ENCODE data around the gene FRMD4A.
"Not testable (repeated sequence)": the region's sequence is repeated elsewhere in the genome, so short reads cannot be mapped to it uniquely, and the experiment has no call there.

Gene FRMD4A

GRCh38 chr10:14135196-14135595, 195.5 kb downstream of the FRMD4A start:
- DNase-seq: not testable (repeated sequence)

GRCh38 chr10:14134275-14134674, 196.4 kb downstream of the FRMD4A start:
- DNase-seq: no peak

DNA sequence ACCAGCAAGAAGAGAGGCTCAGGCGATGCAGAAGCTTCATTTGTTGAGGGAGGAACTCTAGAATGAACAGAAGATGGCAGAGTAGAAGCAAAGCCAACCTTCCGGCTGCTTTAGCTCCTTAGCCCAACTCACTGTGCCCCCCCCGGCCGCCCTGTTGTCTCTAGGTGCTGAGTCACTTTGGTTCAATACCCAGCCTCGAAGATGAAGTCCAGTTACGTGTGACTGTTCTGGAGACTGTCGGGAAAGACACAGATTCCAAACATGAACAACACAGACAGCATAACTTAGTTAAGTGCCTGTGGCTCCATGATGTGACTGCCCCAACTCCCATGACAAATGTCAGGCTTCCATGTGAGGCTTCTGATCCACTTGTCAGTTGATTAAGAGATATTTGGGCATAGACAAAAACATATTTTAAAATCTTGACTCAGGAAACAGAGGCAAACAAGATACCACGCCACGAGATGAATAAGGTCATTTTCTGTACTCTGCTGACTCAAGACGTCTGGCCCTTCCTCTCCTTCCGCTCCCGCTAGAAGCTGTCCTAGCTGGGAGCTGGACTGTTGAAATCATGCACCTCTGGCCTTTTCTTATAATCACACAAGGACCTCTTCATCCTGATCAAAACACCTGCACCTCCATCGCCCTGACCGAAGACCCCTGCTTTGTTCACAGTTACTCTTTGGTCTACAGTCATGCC, 199.3 kb downstream of the FRMD4A start:
- DNase-seq: no peak

- DNase-seq: no peak
Measured at GRCh38 chr10:14129770-14130169, 201.0 kb downstream of the FRMD4A start.

GRCh38 chr10:14128519-14128918, 202.2 kb downstream of the FRMD4A start:
- no peak for DNase-seq

DNA sequence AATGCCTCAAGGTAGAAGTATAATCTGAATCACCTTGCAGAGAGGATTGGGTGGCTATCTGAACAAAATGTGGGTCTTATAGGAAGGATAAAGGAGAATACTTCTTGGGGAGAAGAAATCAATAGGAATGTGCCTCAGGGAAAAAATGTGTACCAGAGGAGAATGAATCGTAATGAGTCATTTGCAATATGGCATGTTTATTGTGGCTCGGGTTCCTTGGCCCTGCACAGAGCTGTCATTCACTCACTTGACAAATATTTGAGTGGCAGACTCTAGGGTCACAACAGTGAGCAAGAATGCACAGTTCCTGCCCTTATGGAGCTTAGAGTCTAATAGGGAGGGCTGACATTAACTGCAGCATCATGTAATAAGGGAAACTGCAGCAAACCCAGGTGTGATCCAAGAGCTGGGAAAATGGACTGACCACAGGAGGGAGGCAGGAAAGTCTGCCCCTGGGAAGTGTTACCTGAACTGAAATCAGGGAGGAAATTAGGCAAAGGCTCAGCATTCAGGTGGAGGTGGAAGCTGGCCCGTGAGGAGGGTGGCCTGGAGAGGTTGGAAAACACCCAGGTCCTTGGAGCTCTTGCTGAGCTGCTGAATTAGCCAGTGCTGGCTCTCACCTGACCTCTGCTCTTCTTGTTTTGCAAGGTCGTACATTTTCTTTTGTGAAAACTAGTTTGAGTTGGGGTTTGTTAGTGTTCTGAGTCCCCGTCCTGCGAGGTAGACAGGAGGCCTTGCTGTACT, 203.9 kb downstream of the FRMD4A start:
- DNase-seq: no peak

GRCh38 chr10:14125564-14125963, 205.2 kb downstream of the FRMD4A start:
- no peak for DNase-seq

DNA sequence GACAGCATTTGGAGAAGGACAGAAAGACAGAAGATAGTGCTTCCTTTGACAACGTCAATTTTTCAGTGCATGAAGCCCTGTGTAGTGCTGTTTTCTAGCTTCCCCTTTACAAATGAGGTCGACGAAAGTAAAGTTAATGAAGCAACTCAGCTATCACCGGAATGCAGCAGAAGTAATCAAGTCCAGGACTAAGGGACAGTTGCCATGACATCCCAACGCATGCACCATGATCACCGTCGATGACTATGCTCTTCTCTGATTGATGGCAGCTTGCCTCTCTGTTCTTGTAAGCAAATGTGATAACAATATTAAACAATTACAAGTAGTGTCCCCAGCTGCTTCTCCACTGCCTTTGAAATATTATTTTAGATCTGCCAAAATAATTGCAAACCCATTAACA, 205.8 kb downstream of the FRMD4A start:
- no peak for DNase-seq

DNA sequence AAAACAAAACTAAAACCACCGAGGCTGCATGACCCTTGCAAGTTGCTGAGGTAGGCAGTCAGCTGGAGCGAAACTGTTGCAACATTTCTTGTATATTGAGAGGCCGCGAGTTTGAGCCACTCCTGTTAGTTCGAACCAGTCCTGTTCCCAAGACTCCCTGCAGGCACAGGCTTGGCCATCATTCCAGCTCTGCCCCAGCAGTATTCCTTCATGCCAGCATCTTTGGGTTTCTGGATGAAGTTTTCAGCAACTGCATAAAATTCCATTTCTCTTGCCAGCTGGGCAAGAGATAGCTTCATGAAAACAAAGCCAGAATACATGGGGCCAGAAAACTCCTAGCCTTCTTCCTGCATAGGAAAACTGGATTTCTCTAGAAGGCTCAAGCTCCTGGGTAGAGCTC, 207.6 kb downstream of the FRMD4A start:
- DNase-seq: no peak

DNA sequence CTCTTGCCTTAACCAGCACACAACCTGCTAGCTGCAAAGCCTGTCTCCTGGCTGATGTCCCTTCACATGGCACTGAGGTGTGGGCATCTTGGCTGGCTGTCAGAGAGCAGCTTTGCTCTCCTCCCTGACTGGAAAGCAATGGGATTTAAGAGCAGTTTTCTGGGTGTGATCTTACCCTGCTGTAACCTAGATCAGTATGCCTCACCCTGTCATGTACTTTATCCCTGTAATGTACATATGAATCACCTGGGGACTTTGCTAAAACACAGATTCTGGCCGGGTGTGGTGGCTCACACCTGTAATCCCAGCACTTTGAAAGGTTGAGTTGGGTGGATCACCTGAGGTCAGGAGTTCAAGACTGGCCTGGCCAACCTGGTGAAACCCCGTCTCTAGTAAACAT, 209.9 kb downstream of the FRMD4A start:
- DNase-seq: no peak

GRCh38 chr10:14118953-14119352, 211.8 kb downstream of the FRMD4A start:
- no peak for DNase-seq

DNA sequence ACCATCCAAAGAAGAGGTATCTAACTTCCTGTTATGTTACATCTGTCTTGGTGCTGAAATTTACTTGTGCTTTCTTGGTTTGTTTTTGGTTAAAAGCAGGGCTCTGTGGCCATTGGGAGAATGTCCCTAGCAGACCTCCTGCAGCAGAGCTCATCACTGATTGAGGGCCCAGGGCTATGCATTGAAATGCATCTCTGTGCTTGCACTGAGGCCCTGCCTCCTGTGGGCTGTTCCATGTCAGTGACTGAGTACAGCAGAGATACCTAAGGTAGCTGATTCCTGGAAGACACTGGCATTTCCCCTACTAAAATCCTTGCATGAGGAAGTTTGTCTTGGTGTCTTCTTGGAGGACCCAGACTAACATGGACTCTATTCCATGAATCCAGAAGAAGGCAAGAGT, 213.9 kb downstream of the FRMD4A start:
- DNase-seq: no peak

DNA sequence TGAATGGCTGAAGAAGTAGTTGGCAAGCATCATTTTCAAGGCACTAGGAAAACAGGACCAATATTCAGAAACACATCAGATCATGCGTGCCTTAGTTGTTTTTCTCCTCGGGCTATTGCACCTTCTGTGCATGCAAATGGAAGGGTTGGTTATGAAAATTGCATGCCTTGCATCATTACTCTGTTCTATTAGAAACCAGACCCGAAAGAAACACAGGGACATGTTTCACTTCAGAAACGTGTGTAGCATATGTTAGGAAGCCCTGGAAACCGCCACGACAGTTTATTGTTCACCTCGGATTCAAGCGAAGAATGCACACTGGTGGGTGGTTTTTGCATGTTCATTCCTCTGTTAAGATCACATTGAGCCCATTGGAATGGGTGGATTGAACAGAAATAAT, 214.7 kb downstream of the FRMD4A start:
- no peak for DNase-seq

GRCh38 chr10:14114791-14115190, 215.9 kb downstream of the FRMD4A start:
- no peak for DNase-seq

- no peak for DNase-seq
Measured at GRCh38 chr10:14112056-14112455, 218.7 kb downstream of the FRMD4A start.

GRCh38 chr10:14111208-14111607, 219.5 kb downstream of the FRMD4A start:
- no peak for DNase-seq

DNA sequence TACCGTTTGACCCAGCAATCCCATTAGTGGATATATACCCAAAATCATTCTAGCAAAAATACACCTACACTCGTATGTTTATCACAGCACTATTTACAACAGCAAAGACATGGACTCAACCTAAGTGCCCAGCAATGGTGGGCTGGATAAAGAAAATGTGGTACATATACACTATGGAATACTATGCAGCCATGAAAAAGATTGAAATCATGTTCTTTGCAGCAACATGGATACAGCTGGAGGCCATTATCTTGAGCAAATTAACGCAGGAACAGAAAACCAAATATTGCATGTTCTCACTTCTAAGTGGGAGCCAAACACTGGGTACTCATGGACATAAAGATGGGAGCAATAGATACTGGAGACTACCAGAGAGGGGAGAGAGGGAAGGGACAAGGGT, 223.9 kb downstream of the FRMD4A start:
- no peak for DNase-seq

DNA sequence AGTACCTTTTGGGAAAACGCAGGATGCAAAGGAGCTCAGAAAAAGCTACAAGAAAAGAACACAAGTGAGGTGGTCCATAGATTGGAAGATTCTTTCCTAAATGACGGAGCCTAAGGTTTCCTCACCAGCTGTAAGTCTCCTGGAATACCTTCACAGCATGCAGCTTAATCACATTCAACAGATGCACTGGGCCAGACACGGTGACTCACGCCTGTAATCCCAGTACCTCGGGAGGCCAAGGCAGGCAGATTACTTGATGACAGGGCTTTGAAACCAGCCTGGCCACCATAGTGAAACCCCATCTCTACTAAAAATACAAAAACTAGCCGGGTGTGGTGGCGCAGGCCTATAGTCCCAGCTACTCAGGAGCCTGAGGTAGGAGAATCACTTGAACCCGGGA, 228.7 kb downstream of the FRMD4A start:
- DNase-seq: no peak

DNA sequence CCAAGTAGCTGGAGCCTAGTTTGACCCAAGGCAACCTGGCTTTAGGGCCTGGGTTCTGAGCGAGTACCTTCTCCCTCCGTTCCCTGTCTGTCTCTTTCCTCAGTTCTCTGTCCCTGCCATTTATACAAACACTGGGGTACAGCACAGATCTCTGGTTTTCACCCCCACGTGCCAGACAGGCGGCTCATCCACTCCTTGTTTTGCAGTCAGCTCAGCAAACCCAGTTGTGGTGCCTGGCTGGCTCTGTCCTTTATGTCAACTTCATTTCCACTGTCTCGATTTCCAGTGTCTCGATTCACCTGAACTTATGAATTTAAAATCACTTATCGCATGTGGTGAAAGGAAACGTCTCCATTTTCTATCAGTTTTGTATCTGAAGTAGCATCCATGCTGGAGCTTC, 230.8 kb downstream of the FRMD4A start:
- DNase-seq: no peak

DNA sequence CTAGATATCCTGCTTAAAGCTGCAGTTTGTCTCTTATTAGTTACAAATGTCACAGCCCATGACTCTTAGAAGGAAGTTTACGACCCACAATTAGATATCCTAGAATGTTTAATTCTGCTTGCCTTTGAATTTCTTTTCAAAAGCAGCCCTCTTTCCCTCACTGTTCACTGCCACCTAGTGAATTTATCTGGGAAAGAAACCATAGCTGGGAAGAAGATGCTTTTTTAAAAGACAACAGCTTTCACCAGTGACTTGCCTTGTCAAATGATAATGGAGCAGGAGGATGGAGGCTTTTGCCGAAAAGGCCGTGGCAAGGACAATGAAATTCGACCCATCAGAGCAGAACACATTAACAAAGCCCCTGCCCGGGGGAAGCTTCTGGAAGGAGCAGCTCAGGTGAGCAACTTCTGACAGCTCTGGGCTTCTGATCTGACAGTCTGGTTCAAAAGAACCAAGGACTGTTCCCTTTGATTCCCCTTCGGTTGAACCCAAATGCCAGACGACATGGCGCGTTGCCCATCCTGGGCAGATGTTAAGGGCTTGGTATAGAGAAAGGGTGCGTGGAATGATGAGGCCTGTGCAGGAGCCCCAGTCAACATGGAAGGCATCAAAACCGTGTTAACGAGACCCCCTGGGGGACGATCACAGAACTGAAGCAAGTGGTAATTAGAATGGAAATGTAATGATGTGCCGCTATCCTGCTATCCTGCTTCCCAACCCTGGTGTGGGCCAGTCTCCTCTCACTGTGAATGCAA, 236.8 kb downstream of the FRMD4A start:
- DNase-seq: no peak

DNA sequence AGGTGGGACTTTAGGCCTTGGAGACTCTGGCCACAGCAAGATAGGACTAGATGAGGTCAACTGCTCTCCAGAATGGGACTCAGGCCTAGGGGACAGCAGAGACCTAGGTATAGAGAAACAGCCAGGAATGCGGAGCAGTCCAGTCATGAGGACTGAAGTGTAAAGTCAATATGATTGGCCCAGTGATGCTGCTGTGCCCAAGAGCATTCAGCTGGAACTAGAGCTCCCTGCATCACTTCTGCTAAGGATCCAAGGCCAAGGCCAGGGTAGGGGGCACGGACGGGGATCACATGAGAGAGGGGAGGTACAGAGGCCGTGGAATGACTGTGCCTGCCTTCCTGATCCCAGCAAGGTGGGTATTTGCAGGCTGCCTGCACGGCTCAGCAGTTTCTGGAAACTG, 237.9 kb downstream of the FRMD4A start:
- no peak for DNase-seq

DNA sequence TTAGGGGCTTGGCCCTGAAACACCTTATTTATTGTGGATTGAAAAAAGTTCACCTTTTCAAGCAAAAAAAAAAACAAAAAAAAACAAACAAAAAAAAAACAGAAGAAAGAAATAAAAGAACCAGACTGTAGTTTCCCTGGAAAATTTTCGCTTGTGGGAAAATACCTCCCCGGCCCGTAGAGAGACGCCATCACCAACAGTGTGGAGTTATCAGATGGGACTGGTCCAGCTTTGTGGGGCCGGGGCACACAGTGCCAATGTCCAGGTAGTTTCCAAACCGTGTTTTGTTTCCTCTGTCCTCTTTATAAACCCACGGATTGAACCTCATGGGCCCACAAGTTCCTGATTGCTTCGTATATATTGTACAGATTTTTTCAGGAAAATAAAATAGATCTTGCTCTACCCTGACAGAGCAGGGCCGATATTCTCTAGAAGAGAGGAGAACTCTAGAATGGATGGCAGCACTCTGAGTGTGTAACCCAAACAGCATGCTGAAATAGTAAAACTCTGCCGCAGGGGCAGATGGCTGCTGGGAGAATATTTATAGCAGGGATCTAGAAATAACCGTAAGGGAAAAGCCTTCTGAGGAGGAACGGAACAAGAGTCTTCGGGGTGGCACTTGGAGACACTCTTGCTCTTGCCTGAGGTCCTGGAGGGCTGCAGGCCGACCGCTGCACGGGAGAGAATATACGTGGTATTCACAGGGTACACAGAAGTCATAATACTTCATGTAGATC, 241.0 kb downstream of the FRMD4A start:
- DNase-seq: no peak

DNA sequence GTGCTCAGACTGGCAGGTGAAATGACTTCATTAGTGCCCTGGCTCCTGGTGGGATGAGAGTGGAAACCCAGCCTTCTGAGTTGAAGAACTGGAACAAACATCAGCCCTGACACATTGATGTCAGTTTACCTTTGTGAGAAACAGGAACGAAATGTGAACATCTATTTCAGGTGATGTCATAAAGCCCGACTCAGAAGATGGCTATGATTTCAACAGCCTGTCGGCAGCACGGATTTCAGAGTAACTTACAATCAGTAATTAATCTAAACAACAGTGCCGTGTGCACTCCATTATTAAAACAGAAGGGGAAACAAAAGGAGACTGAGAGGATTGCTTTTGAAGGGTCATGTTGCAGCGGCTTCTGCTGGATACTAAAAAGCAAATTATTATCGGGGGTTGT, 243.2 kb downstream of the FRMD4A start:
- no peak for DNase-seq

Measured in T-helper 1 cell (primary cell).